ENCODE data around the gene UXS1. TPM values are rescaled to one million over a fixed set of nuclear protein-coding genes. Genes with fewer than 3 reads are reported as not detected.

The UXS1 gene
- total and polyA plus RNA-seq, 9 of the 15 experiments (the other 6 are each of a cell fraction or from before 2014, with no cell fraction given) = 5.8 to 25.8 (median 15.0) TPM

GRCh38 chr2:106208874-106209273 is 14.8 kb upstream of the UXS1 start (continued):
- TF ChIP-seq ZNF23 (CRISPR knock-in tag; IDR thresholded peaks at IDR 0.05) = no peak
- no peak for TF ChIP-seq RBM34 (IDR thresholded peaks at IDR 0.05; ENCODE audit: borderline replicate concordance, insufficient read depth, low read length)
- no peak for TF ChIP-seq ADNP (tag; IDR thresholded peaks at IDR 0.05)
- no peak for TF ChIP-seq ATF3 (IDR thresholded peaks at IDR 0.05)
- no peak for TF ChIP-seq ATF3 (CRISPR knock-in tag; conservative IDR thresholded peaks at IDR 0.05)
- TF ChIP-seq VEZF1 (CRISPR knock-in tag; IDR thresholded peaks at IDR 0.05) = no peak
- TF ChIP-seq STAT5A (IDR thresholded peaks at IDR 0.05; ENCODE audit: borderline replicate concordance, low read length) = peak; percentile 63; the same call in 1 of the 2 replicates
- TF ChIP-seq JUND (IDR thresholded peaks at IDR 0.05; ENCODE audit: borderline replicate concordance, low read depth, low read length) = 0 out of 2 replicates have a peak, but pooled peaks have one; percentile 17
- TF ChIP-seq JUND (tag; IDR thresholded peaks at IDR 0.05; ENCODE audit: borderline replicate concordance, low read depth, low read length) = no peak
- TF ChIP-seq ZBTB40 (IDR thresholded peaks at IDR 0.05) = peak; percentile 78
- no peak for TF ChIP-seq ZBTB40 (CRISPR knock-in tag; IDR thresholded peaks at IDR 0.05)
- TF ChIP-seq PML (IDR thresholded peaks at IDR 0.05; ENCODE audit: low read length) = peak; percentile 81
- TF ChIP-seq GATAD2A (IDR thresholded peaks at IDR 0.05) = no peak
- TF ChIP-seq SAFB2 (IDR thresholded peaks at IDR 0.05; ENCODE audit: borderline replicate concordance, low read depth, low read length, severe bottlenecking) = no peak
- peak in 1 of 2 experiments; percentile 57; a peak in 1 of 4 replicates for TF ChIP-seq TBL1XR1 (IDR thresholded peaks at IDR 0.05; ENCODE audit: low read length in 2 of 2)
- no peak for TF ChIP-seq NR0B1 (IDR thresholded peaks at IDR 0.05; ENCODE audit: partially characterized antibody)
- no peak for TF ChIP-seq ZNF699 (CRISPR knock-in tag; IDR thresholded peaks at IDR 0.05; ENCODE audit: insufficient replicate concordance)

Data from K562 (cell line).